Astrocyte of the spinal cord (primary cell): ENCODE data around the gene MIS18A.

ENCODE experiments used
- DNase-seq: peaks from one replicate; pipeline ENCODE4 v3.0.0; 2011; ENCODE audit warnings: low read depth, low spot score
- H3K4me3 ChIP-seq: 2 replicates; pipeline ENCODE4 v1.5.1; 2011; ENCODE audit warnings: low read depth, mild to moderate bottlenecking, low read length, moderate library complexity
- in situ Hi-C: cut with HindIII; loops from 2 replicates; pipeline ENCODE4 v1.10.0; 2017; ENCODE audit warnings: low sequenced_read_pairs
- TF ChIP-seq, protein P1 (sequence below): IDR thresholded peaks from 2 replicates; pipeline ENCODE4 v1.5.1; 2012; ENCODE audit warnings: low read depth, mild to moderate bottlenecking, low read length, inconsistent platforms

MIS18A gene

DNA sequence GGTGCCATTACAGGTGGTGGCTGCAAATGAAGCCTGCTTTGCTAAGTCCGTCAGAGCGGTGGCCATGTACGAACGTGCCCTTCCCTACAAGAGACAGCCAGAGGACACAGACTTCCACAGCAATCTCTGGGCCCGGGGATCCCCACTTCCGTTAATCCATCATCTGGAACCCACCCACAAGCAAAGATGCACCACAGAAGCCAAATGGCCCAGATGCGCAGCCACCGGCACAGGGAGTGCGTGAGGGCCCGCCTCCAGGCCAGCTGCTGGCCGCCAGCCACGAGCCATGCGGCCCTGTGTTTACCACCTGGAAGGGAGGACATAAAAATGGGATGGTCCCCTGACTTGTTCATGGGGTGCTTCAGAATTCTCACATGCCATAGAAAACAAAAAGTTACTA is 41.9 kb upstream of the MIS18A start:
- in situ Hi-C loops: no loop called here
- no peak for DNase-seq
- H3K4me3 ChIP-seq: no peak overlapping the region
- TF ChIP-seq, protein P1, sequence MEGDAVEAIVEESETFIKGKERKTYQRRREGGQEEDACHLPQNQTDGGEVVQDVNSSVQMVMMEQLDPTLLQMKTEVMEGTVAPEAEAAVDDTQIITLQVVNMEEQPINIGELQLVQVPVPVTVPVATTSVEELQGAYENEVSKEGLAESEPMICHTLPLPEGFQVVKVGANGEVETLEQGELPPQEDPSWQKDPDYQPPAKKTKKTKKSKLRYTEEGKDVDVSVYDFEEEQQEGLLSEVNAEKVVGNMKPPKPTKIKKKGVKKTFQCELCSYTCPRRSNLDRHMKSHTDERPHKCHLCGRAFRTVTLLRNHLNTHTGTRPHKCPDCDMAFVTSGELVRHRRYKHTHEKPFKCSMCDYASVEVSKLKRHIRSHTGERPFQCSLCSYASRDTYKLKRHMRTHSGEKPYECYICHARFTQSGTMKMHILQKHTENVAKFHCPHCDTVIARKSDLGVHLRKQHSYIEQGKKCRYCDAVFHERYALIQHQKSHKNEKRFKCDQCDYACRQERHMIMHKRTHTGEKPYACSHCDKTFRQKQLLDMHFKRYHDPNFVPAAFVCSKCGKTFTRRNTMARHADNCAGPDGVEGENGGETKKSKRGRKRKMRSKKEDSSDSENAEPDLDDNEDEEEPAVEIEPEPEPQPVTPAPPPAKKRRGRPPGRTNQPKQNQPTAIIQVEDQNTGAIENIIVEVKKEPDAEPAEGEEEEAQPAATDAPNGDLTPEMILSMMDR: no peak

DNA sequence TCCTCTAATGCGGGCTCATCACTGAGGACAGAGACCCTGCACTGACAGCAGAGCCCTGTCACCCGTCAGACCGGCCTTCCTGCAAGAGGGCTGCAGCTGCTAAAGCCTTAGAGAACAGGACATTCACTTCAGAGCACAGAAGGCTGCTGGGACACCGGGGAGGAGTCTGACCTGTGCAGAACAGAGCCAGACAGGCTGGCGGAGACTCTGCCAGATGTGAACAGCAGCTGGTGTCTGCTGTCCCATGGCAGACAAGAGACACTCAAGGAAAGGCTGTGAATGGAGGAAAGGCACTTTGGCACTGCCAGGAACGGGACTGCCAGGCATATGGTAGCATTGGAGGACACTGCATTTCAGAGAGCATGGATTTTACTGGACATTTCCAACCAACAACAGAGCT is 41.2 kb upstream of the MIS18A start:
- no peak for DNase-seq
- in situ Hi-C loops: no loop called here
- TF ChIP-seq, protein P1: no peak
- H3K4me3 ChIP-seq: no peak overlapping the region

DNA sequence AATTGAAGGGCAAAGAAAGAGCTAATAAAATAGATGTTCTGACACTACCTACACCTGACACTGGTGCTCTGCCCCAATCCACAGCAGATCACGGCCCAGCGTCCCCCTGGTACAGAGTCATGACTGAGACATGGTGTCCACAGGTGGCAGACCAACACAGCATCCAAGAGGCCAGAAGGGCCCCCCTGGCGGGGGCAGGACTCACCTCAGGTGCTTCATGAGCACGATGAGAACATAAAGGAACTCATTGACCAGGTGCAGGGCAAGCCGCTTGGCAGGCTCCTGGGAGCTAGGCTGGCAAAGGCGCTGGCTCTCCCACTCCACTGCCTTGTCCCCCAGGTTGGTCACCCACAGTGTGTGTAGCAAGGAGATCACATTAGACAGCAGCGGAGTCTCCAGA is 40.2 kb upstream of the MIS18A start:
- TF ChIP-seq, protein P1: no peak
- no peak for DNase-seq
- no peak overlapping the region for H3K4me3 ChIP-seq
- in situ Hi-C loops: no loop called here

DNA sequence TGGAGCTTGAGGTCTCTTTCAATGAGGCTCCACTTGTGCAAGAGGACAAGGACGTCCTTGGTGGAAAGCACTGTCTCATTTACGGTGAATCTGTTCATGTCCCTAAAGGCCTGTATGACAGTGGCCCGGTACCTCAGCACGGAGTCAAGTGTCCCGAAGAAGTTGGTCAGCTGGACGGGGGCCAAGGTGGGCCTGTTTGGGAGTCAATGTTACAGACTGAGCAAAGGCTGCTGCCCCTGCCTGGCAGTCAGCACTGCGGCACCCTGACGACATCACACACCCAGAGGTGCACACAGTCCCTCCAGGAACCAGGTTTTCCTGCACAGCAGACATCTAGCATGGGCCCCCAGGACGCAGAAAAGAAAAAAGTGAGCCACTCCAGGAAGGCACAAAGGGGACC is 38.9 kb upstream of the MIS18A start:
- no peak overlapping the region for H3K4me3 ChIP-seq
- in situ Hi-C loops: no loop called here
- TF ChIP-seq, protein P1: no peak
- DNase-seq: no peak

DNA sequence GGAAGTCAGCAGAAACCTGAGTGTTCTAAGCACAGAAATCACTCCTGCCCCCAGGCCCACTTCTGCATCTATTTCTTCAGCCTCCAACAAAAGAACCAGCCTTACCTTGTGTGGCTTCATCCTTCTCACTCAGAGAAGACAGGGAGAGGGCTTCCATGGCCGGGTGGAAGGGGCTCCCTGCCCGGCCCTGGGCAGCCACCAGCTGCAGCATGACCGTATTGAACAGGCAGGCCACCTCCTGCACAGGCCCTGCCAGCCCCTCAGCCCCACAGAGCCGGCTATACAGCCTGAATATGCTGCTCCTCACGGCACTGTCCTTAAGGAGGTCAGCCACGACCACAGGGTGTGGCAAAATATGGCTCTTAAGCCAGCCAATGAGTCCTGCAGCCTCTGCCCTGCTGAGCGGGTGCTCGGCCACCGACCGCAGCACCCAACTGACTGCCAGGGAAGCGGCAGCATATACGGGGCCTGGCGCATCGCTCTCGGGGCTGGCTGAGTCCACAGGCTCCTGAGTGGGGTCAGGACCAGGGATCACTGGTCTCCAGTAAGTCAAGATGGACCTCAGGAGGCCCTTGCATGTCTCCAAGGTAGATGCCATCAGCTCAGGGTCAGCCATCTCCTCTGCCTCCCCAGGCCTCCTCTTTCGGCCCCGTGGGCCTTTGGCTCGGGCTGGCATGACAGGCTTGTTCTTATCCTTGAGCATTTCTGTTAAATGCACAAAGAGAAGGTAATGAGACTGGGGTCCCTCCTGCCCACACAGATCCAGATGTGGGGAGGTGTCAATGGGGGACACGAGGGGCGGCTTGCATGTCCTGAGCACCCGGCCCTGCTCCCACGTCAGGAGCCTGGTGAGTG is 37.7 kb upstream of the MIS18A start:
- DNase-seq: no peak
- TF ChIP-seq, protein P1: no peak
- in situ Hi-C loops: no loop called here

DNA sequence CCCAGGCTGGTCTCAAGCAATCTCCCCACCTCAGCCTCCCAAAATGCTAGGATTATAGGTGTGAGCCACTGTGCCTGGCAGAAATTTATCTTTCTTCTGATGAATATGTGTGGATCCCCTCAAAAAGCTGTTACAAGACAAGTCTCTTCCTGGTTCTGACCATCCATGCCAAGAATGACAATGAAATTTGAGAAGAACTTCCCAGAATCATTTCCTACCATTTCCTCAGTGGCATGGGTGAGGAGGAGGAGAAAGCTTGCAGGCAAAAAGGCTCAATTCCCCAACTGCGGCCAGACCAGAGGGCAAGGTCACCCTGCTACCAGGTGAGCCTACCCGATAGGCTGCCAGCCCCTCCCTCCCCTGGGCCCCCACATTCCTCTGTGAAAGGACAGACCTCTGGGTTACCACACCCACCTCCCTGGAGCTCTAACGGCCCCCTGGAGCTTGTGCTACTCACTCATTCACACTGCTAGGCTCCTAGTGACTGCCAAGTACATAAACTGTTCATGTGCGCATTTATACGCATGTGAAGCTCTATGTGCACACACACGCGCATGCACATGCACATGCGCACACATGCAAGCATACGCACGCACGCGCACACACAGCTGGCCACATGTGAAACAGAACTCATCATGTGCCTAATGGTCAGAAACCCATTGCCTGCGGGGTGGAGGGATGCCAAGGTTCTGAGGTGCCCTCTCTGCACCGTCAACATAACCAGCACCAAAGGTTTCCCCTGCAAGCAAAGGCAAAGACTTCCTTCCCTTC is 36.8 kb upstream of the MIS18A start:
- TF ChIP-seq, protein P1: no peak
- in situ Hi-C loops: no loop called here
- H3K4me3 ChIP-seq: no peak overlapping the region
- DNase-seq: no peak

More for the DNA sequence above, 37.7 kb upstream of the MIS18A start:
- H3K4me3 ChIP-seq: no peak overlapping the region
